GM12874 (cell line): Measurements from ENCODE around the gene DDX51.

Source experiments
- TF ChIP-seq, protein P1 (sequence below): IDR thresholded peaks from 2 replicates; pipeline ENCODE4 v1.5.1; 2011; ENCODE audit warnings: low read depth, mild to moderate bottlenecking, control low read depth, low read length, moderate library complexity; ENCODE audit not compliant: insufficient read depth

Gene DDX51

DNA sequence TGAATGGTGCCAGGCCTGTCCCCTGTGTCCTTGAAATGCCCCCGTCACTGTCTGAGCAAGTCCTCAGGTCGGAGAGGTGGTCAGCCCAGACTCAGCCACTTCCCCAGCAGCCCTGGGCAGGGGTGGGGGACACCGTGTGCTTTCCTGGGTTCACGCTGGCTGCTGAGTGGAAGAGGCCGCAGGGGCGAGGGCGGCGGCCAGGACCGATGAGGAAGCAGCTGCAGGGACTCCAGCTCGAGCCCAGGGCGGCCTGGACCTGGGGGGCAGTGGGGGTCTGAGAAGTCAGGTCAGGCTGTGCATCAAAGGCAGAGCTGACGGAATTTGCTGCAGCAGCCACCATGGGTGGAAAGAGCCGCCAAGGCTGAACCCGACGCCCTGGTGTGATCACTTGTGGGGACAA, 28.5 kb upstream of the DDX51 start:
- TF ChIP-seq, protein P1, sequence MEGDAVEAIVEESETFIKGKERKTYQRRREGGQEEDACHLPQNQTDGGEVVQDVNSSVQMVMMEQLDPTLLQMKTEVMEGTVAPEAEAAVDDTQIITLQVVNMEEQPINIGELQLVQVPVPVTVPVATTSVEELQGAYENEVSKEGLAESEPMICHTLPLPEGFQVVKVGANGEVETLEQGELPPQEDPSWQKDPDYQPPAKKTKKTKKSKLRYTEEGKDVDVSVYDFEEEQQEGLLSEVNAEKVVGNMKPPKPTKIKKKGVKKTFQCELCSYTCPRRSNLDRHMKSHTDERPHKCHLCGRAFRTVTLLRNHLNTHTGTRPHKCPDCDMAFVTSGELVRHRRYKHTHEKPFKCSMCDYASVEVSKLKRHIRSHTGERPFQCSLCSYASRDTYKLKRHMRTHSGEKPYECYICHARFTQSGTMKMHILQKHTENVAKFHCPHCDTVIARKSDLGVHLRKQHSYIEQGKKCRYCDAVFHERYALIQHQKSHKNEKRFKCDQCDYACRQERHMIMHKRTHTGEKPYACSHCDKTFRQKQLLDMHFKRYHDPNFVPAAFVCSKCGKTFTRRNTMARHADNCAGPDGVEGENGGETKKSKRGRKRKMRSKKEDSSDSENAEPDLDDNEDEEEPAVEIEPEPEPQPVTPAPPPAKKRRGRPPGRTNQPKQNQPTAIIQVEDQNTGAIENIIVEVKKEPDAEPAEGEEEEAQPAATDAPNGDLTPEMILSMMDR: no peak

DNA sequence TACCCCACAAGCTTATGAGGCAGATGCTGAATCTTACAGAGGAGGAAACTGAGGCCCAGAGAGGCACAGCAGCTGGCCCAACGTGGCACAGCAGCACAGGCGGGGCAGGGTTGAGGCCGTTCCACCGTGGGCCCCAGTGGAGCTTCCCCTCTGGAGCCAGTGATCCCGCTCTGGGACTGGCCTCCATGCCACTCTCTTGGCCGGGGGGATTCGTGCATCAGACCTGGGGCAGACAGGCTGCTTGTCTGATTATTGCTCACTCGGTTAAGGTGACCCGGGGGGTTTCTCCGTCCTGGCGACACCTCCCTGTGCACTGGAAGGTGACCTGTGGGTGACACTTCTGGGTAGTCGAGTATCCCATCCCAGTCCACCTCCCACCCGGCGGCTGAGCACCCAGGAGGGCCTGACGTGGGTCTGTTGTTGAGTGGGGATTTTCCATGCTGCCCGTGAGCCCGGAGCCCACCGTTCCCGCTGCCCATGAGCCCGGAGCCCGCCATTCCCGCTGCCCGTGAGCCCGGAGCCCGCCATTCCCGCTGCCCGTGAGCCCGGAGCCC, 27.9 kb upstream of the DDX51 start:
- TF ChIP-seq, protein P1: no peak

DNA sequence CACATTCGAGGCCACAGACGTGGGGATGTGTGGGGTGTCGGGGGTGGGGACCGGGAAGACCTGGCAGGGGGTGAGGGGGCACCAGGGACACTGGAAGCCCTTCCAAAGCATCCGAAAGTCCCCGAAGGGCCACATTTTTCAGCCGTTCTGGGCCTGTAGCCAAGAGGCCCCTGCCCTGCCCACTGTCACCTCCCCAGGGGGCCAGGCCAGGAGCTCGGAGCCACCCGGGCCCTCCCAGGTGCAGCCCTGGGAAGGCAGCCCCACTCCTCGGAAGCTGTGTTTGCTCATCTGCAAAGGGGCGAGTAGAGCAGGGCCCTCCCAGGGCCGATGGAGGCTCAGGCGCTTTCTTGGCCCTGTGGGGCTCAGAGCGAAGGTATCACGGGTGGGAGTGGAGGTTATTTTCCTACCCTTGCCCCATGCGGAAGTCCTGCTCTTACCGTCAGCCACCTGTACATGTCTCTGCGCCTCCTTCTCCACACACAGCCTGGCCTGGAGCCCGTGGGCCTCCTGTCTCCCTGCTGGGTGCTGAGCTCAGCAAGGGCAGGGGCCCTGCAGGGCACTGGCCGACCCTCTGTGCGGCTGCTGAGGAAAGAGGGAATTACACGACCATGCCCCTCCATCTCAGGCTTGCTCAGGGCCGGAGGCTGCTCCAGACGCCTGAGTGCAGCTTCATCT, 27.3 kb upstream of the DDX51 start:
- TF ChIP-seq, protein P1: no peak

DNA sequence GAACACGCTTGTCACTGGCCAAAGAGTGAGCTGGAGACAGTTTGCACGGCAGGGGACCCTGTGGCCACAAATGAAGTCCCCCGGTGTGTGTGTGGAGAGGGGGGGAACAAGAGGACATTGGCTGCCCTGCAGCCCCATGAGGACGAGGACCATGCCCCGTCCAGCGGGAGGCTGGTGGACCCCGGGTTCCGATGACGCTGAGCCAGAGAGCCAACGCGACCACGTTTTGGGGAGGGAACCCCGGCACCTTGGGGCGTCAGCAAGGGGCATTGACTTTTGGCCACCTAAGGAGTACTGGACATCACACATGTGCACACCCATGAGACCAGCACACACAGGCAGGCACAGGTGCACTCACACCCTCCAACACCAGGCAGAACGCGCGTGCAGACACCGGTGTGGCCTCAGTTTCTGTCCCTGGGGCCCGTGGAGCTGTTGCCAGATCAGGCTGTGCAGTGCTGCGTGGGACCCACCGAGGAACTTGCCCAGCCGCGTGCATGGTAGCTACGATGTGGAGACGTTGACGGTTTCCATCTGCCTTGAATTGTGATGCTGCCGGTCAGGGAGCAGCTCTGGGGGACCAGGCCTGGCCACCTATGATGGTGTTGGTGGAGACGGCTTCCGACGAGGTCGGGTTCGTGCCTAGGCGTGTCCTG, 26.6 kb upstream of the DDX51 start:
- TF ChIP-seq, protein P1: no peak

DNA sequence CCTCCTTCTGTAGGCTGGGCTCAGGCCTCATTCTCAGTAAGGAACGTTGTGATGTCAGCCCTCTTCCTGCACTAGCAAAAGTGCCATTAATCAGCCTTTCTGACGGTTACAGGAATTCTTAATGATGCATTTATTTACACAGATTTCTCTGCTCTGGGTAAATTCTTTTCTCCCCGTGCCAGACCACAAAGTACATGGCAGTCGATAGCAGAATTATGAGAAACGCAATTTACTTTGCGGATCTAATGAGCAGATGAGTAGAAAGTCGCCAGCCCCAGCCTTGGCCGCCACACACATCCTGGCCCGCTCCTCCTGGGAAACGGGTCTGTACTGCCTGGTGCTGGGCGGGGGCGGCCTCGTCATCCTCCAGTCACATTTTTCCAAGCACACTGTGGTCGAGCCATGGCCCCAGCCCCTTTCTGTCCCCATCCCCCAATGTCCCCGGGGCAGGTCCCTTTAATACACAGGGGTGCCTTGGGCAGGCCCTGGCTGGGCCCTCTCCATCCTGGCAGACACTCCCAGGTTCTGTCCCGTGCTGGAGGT, 26.0 kb upstream of the DDX51 start:
- TF ChIP-seq, protein P1: no peak

DNA sequence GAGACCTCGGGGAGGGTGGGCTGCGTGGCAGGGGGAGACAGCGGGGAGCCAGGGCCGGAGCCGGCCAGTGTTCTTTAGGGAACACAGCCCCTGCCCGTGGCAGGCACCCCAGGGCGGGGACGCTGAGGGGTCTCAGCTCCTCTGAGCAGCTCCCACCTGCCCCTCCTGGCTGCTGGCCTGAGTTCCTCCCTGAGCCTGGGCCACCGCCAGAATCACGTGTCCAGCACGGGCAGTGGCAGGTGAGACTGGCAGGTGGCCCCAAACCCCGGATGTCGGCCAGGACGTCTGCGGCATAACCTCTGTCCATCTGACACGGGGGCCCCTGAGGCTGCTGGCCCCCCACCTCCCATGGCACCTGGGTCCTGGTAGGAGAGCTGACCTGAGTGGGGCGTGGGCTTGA, 25.3 kb upstream of the DDX51 start:
- TF ChIP-seq, protein P1: no peak

DNA sequence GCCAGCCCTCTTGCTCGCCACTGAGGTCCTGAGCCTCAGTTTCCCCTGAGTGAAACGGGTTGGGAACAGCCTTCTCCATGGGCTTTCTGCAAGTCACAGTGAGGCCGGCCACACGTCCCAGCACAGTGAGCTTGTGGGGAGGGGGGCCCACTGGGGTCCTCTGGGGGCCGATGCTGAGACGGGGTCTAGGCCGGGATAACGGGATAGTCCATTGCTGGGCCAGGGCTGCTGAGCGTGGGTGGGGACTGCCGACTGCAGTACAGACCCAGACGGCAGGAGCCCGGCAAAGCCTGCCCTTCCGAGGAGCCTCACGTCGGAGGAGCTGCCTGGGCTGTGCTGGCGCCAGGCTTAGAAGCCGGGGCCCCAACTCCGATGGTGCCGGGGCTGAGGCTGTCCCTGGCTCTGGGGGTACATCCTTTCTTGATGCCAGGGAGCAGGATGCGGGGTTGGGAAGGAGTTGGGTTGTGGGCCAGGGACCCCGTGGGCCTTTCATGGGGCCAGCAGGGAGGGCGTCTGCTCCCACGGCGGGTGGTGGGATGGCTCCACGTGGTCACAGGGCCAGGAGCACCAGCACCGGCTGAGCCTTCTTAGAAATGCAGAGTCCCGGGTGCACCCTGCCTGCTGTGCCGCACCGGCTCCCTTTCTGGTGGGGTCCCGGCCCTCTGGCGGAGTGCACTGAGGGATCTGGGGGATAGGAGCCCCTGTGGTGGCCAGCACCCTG, 24.4 kb upstream of the DDX51 start:
- TF ChIP-seq, protein P1: no peak
